ENCODE measurements around the gene CACNA2D2. TPM values are rescaled to one million over a fixed set of nuclear protein-coding genes. Genes with fewer than 3 reads are reported as not detected.

The CACNA2D2 gene
- total RNA-seq, 1 donor from 2014 or later = 0.40 TPM

DNA sequence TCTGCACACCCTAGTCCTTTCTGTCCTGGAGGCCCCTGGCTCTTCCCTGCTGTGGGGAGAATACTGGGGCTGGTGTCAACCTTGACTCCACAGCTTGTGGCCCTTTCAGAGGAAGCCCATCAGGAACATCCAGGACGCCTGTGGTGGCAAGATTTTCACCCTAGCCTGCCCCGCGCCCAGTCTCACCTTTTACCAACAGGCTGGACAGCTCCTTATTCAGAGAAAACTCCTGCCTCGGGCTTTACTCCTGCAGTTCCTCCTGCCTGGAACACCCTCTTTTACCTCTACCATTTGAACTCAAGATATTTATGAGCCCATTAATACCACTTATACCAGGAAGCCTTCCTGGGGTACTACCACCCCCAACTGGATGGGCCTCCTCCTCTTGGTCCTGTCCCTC lies 2.7 kb upstream of the CACNA2D2 start:
- H3K27ac Mint-ChIP-seq (ENCODE audit: unreplicated experiment) = no peak overlapping the region
- H3K4me1 Mint-ChIP-seq (ENCODE audit: low read depth) = no peaks in the 10 kb centered on the region
- DNase-seq (ENCODE audit: low spot score) = no peak
- H3K36me3 Mint-ChIP-seq (ENCODE audit: low read depth) = no peaks in the 10 kb centered on the region
- no peaks in the 10 kb centered on the region for H3K9me3 Mint-ChIP-seq (ENCODE audit: low read depth)
- TF ChIP-seq, protein P1, sequence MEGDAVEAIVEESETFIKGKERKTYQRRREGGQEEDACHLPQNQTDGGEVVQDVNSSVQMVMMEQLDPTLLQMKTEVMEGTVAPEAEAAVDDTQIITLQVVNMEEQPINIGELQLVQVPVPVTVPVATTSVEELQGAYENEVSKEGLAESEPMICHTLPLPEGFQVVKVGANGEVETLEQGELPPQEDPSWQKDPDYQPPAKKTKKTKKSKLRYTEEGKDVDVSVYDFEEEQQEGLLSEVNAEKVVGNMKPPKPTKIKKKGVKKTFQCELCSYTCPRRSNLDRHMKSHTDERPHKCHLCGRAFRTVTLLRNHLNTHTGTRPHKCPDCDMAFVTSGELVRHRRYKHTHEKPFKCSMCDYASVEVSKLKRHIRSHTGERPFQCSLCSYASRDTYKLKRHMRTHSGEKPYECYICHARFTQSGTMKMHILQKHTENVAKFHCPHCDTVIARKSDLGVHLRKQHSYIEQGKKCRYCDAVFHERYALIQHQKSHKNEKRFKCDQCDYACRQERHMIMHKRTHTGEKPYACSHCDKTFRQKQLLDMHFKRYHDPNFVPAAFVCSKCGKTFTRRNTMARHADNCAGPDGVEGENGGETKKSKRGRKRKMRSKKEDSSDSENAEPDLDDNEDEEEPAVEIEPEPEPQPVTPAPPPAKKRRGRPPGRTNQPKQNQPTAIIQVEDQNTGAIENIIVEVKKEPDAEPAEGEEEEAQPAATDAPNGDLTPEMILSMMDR (IDR thresholded peaks at IDR 0.05) = no peak
- no peak overlapping the region for H3K4me3 Mint-ChIP-seq (ENCODE audit: unreplicated experiment)
- peaks cover 44% of the 10 kb centered on the region for H3K27me3 Mint-ChIP-seq (ENCODE audit: low read depth)

DNA sequence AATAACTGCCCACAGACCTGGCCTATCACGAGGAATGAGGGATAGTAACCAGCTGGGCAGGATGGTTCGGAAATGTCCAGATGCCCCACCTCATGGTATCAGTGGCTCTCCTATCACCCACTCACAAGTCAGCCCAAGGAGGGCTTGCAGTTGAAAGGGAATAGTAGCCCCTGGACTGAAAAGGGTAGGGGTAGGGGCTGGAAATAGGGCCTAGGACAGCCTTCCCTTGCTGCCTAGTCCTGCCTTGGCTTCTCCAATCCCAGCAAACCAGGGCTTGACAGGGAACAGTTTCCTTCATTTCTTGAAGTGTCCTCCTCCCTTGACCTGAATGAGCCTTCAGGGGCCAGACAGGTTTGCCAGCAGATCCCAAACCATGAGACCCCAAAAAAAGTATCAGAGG lies 1.2 kb upstream of the CACNA2D2 start:
- H3K27me3 Mint-ChIP-seq (ENCODE audit: low read depth) = peaks cover 47% of the 10 kb centered on the region
- H3K36me3 Mint-ChIP-seq (ENCODE audit: low read depth) = no peaks in the 10 kb centered on the region
- no peak for DNase-seq (ENCODE audit: low spot score)
- H3K9me3 Mint-ChIP-seq (ENCODE audit: low read depth) = no peaks in the 10 kb centered on the region
- no peak overlapping the region for H3K4me3 Mint-ChIP-seq (ENCODE audit: unreplicated experiment)
- TF ChIP-seq, protein P1 (IDR thresholded peaks at IDR 0.05) = no peak
- H3K4me1 Mint-ChIP-seq (ENCODE audit: low read depth) = no peaks in the 10 kb centered on the region
- no peak overlapping the region for H3K27ac Mint-ChIP-seq (ENCODE audit: unreplicated experiment)

DNA sequence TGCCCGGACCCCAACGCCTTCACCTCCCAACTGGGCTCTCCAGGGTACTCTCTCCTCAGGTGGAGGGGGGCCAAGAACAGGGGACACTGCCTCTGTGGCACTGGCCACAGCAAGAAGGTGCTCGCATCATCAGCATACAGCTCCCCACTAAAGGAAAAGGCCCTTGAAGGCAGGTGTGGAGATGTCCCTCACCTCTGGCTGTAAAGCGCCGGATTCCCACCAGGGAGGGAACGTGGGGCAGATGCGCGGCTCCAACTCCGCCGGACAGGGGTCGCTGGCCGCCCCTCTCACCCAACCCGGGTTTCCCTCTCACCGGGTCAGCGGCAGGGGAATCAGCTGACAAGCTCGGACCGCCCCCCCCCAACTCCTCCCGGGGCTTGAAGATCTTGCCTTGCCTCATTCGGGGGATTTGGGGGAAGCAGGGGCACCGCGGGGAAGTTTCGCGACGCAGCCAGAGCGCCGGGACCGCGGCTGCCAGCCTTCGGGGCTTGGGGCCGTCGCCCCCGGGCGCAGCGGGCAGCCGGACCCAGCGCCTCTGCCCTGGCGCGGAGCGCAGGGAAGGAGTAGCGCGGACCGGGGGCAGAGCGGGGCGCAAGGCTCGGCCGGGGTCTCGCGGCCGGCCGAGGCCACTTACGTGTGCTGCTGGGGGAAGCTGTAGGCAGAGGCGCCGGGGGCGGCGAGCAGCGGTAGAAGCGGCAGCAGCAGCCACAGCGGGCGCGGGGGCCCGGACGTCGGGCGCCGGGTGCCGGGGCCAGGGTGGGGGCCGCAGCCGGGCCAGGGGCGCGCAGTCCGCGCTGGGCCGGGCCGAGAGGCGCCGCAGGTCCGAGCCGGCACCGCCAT lies 630 bp downstream of the CACNA2D2 start:
- H3K4me3 Mint-ChIP-seq (ENCODE audit: unreplicated experiment) = peak overlapping the region; percentile 49
- DNase-seq (ENCODE audit: low spot score) = no peak
- peaks cover 50% of the 10 kb centered on the region for H3K27me3 Mint-ChIP-seq (ENCODE audit: low read depth)
- TF ChIP-seq, protein P1 (IDR thresholded peaks at IDR 0.05) = peak; percentile 10
- no peaks in the 10 kb centered on the region for H3K9me3 Mint-ChIP-seq (ENCODE audit: low read depth)
- H3K27ac Mint-ChIP-seq (ENCODE audit: unreplicated experiment) = no peak overlapping the region
- H3K36me3 Mint-ChIP-seq (ENCODE audit: low read depth) = no peaks in the 10 kb centered on the region
- H3K4me1 Mint-ChIP-seq (ENCODE audit: low read depth) = no peaks in the 10 kb centered on the region

DNA sequence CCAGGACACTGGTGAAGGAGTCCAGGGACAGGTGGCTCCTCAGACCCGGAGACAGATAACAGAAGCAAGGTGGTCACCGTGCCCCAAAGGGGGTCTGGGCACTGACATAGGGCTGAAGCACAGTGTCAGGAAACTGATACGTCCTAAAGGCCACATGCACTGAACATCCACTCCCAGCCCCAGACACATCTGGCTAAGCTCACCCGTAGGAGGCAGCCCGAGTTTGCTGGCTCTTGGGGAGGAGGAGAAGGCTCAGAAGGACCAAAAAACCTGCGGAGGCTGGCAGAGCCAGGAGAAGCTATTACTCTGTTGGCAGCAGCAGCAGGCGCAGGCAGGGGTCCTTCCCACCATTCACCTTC lies 1.2 kb downstream of the CACNA2D2 start:
- no peak for DNase-seq (ENCODE audit: low spot score)
- Mint-ChIP-seq H3K27ac (ENCODE audit: unreplicated experiment) (no peak overlapping the region), H3K27me3 (ENCODE audit: low read depth) (peaks cover 48% of the 10 kb centered on the region), H3K36me3 (ENCODE audit: low read depth) (no peaks in the 10 kb centered on the region), H3K4me3 (ENCODE audit: unreplicated experiment) (peak overlapping the region; percentile 49), H3K4me1 (ENCODE audit: low read depth) (no peaks in the 10 kb centered on the region), H3K9me3 (ENCODE audit: low read depth) (no peaks in the 10 kb centered on the region)
- TF ChIP-seq, protein P1 (IDR thresholded peaks at IDR 0.05) = no peak

DNA sequence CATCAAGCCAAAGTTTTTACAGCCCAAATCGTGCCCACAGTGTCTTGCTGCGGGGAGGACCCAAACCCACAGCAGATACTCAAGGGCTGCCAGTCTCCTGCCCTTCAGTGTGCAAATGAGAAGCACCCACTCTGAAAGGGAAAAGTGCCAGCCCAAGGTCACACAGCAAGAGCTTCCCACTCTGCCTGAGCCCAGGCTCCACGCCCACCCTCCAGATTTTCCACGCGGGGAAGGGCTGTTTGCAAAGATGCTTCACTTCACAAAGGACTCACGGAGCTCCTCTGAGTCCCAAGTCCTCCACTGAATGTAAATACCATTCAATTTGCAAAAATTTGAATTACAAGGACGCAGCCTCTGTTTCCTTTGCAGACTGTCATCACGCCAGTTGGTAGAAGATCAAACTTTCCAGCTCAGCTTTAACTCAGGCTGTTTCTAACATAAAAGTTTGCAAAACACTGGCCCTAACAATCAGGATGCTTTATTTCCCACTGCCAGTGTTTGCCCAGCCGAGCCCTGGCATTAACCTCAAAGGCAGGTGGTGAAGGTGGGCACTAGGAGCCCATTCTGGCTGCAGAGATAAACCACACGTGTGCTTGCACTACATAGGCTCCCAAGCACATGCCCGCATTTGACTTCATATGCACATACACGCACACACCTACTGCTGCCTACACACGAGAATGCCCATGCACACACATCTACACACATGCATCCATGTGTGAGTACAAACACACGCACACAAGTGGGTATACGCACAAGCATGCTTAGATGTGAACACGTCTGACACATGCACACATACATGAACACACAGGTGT lies 7.6 kb downstream of the CACNA2D2 start:
- Mint-ChIP-seq H3K36me3 (ENCODE audit: low read depth) (no peaks in the 10 kb centered on the region), H3K9me3 (ENCODE audit: low read depth) (no peaks in the 10 kb centered on the region), H3K27me3 (ENCODE audit: low read depth) (peaks cover 28% of the 10 kb centered on the region), H3K4me3 (ENCODE audit: unreplicated experiment) (no peak overlapping the region), H3K27ac (ENCODE audit: unreplicated experiment) (no peak overlapping the region), H3K4me1 (ENCODE audit: low read depth) (no peaks in the 10 kb centered on the region)
- no peak for DNase-seq (ENCODE audit: low spot score)
- TF ChIP-seq, protein P1 (IDR thresholded peaks at IDR 0.05) = no peak

Data from chondrocyte (in vitro differentiated cells).